ENCODE measurements around the gene LRRC10B.

- TF ChIP-seq POLR2A (IDR thresholded peaks at IDR 0.05; ENCODE audit: control extremely low read depth in 1 of 2, low read depth in 2 of 2, low read length in 2 of 2) (no peak), POLR2AphosphoS5 (IDR thresholded peaks at IDR 0.05; ENCODE audit: low read depth, low read length) (no peak)
These were observed 24.9 kb downstream of the LRRC10B start for GRCh38 chr11:61533401-61533800.
